ENCODE data around the gene PDZD2. TPM values are rescaled to one million over a fixed set of nuclear protein-coding genes. Genes with fewer than 3 reads are reported as not detected.

The PDZD2 gene
- total and polyA plus RNA-seq, 3 donors from 2014 or later = 47.3 to 89.1 (median 83.9) TPM

DNA sequence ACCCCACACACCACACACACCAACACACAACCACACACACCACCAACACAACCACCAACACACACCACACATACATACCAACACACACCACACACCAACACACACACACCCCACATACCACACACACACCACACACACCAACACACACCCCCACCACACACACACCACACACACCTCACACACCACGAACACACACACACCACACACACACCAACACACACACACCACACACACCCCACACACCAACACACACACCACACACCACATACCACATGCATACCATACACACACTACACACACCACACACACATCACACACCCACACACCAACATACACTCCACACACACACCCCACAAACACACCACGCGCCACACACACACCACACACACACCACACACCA is 363.8 kb downstream of the PDZD2 start:
- Histone ChIP-seq H3K4me1 (no peaks in the 10 kb centered on the region), H3K27ac (no peak overlapping the region), H3K4me3 (no peak overlapping the region), H3K27me3 (no peaks in the 10 kb centered on the region), H3K9me3 (no peaks in the 10 kb centered on the region), H3K36me3 (ENCODE audit: low read depth, missing control alignments) (no peaks in the 10 kb centered on the region)
- no peak for DNase-seq
- intact Hi-C loops (cut with DNase I; ENCODE audit: low total_unique reads) = no loop called here
- WGBS, 2 donors = 50 to 75% methylated on average over 3 of the region's 3 CpGs
- TF ChIP-seq POLR2A (IDR thresholded peaks at IDR 0.05) = no peak
- TF ChIP-seq, protein P1, sequence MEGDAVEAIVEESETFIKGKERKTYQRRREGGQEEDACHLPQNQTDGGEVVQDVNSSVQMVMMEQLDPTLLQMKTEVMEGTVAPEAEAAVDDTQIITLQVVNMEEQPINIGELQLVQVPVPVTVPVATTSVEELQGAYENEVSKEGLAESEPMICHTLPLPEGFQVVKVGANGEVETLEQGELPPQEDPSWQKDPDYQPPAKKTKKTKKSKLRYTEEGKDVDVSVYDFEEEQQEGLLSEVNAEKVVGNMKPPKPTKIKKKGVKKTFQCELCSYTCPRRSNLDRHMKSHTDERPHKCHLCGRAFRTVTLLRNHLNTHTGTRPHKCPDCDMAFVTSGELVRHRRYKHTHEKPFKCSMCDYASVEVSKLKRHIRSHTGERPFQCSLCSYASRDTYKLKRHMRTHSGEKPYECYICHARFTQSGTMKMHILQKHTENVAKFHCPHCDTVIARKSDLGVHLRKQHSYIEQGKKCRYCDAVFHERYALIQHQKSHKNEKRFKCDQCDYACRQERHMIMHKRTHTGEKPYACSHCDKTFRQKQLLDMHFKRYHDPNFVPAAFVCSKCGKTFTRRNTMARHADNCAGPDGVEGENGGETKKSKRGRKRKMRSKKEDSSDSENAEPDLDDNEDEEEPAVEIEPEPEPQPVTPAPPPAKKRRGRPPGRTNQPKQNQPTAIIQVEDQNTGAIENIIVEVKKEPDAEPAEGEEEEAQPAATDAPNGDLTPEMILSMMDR (IDR thresholded peaks at IDR 0.05) = no peak

DNA sequence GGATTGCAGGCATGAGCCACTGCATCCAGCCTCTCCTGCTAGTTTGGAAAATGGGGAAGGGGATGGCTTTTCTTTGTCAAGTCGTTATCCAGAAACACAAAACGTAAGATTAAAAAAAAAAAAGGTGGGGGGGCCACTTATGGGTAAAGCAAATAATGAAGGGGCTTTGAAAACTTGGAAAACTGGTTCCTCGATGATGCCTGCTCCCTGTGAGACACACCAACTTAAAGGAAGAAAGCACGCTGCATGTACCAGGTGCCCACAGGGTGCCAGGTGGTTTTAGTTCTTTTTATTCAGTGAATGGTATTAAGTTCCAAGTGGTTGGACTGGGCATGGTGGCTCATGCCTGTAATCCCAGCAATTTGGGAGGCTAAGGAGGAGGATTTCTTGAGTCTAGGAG is 365.1 kb downstream of the PDZD2 start:
- DNase-seq = no peak
- Histone ChIP-seq H3K36me3 (ENCODE audit: low read depth, missing control alignments) (no peaks in the 10 kb centered on the region), H3K27me3 (no peaks in the 10 kb centered on the region), H3K4me3 (no peak overlapping the region), H3K27ac (no peak overlapping the region), H3K4me1 (no peaks in the 10 kb centered on the region), H3K9me3 (no peaks in the 10 kb centered on the region)
- no peak for TF ChIP-seq POLR2A (IDR thresholded peaks at IDR 0.05)
- TF ChIP-seq, protein P1 (IDR thresholded peaks at IDR 0.05) = no peak
- intact Hi-C loops (cut with DNase I; ENCODE audit: low total_unique reads) = no loop called here
- 69 to 87% methylated on average over 4 of the region's 4 CpGs for WGBS, 2 donors

- no peak for TF ChIP-seq POLR2A (IDR thresholded peaks at IDR 0.05)
- TF ChIP-seq, protein P1 (IDR thresholded peaks at IDR 0.05) = no peak
- Histone ChIP-seq H3K4me1 (no peaks in the 10 kb centered on the region), H3K36me3 (ENCODE audit: low read depth, missing control alignments) (no peaks in the 10 kb centered on the region), H3K9me3 (no peaks in the 10 kb centered on the region), H3K4me3 (no peak overlapping the region), H3K27ac (no peak overlapping the region), H3K27me3 (no peaks in the 10 kb centered on the region)
- DNase-seq = no peak
- intact Hi-C loops (cut with DNase I; ENCODE audit: low total_unique reads) = no loop called here
- 83 to 93% methylated on average over 3 of the region's 3 CpGs for WGBS, 2 donors
Measured at GRCh38 chr5:32004404-32004803, 365.5 kb downstream of the PDZD2 start.

DNA sequence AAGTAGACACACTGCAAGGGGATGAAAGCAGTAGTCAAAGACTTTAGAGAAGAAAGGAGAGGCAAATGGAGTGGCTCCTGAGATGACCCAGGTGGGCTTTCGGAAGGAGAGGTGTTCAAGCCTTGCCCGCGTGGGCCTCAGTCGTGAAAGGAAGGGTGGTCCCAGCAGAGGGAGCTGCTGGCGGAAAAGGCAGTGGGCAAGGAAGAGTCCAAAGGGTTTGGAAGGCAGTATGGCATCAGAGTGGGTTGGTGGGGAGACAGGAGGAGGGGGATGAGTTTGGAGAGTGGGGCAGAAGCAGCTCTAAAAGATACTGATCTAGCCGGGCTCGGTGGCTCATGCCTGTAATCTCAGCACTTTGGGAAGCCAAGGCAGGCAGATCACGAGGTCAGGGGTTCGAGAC is 369.8 kb downstream of the PDZD2 start:
- 93 to 96% methylated on average over 9 of the region's 9 CpGs for WGBS, 2 donors
- Histone ChIP-seq H3K4me3 (no peak overlapping the region), H3K4me1 (no peaks in the 10 kb centered on the region), H3K27me3 (no peaks in the 10 kb centered on the region), H3K27ac (no peak overlapping the region), H3K36me3 (ENCODE audit: low read depth, missing control alignments) (no peaks in the 10 kb centered on the region), H3K9me3 (no peaks in the 10 kb centered on the region)
- TF ChIP-seq POLR2A (IDR thresholded peaks at IDR 0.05) = no peak
- TF ChIP-seq, protein P1 (IDR thresholded peaks at IDR 0.05) = no peak
- intact Hi-C loops (cut with DNase I; ENCODE audit: low total_unique reads) = no loop called here
- DNase-seq = no peak

GRCh38 chr5:32013658-32014057 is 374.7 kb downstream of the PDZD2 start:
- no peak for TF ChIP-seq POLR2A (IDR thresholded peaks at IDR 0.05)
- TF ChIP-seq, protein P1 (IDR thresholded peaks at IDR 0.05) = no peak
- 72 to 76% methylated on average over 7 of the region's 7 CpGs for whole genome bisulfite sequencing, 2 donors
- Histone ChIP-seq H3K27me3 (no peaks in the 10 kb centered on the region), H3K36me3 (ENCODE audit: low read depth, missing control alignments) (no peaks in the 10 kb centered on the region), H3K4me1 (peaks cover 33% of the 10 kb centered on the region), H3K4me3 (no peak overlapping the region), H3K27ac (no peak overlapping the region), H3K9me3 (no peaks in the 10 kb centered on the region)
- no peak for DNase-seq
- intact Hi-C loops (cut with DNase I; ENCODE audit: low total_unique reads) = no loop called here

Measured in testis (tissue), 3 donors.